Calu3 (cell line): ENCODE data around the gene MYL6B. TPM values are rescaled to one million over a fixed set of nuclear protein-coding genes. Genes with fewer than 3 reads are reported as not detected.
A peak's percentile ranks its signal among the peaks of the same experiment; 100 is the strongest.

ENCODE experiments used
- BruUV-seq: library from RNA; stranded (reverse); fragments of 400-500 nt; replicated peaks from 2 replicates; lab custom pipeline; 2021; lab: Mats Ljungman, UMichigan
- CTCF ChIA-PET: fragments of 300-600 bp; sonication (Branson Sonifier 250); formaldehyde crosslinking; loops from one replicate; lab custom pipeline; 2022; ENCODE audit warnings: antibody characterized with exemption; lab: Charles Lee
- DNase-seq: peaks from one replicate; pipeline ENCODE4 v3.0.0; 2022
- H3K27ac Mint-ChIP-seq: one replicate; pipeline ENCODE4 v1.8.0; 2022; ENCODE audit warnings: mixed read lengths; ENCODE audit not compliant: unreplicated experiment
- H3K27me3 Mint-ChIP-seq: one replicate; pipeline ENCODE4 v1.8.0; 2022; ENCODE audit warnings: mixed read lengths; ENCODE audit not compliant: unreplicated experiment
- H3K36me3 Mint-ChIP-seq: one replicate; pipeline ENCODE4 v1.8.0; 2022; ENCODE audit warnings: mild to moderate bottlenecking, moderate library complexity, mixed read lengths; ENCODE audit not compliant: insufficient read depth, unreplicated experiment
- H3K4me1 Mint-ChIP-seq: one replicate; pipeline ENCODE4 v1.8.0; 2022; ENCODE audit warnings: mild to moderate bottlenecking, low read depth, mixed read lengths; ENCODE audit not compliant: unreplicated experiment
- H3K4me3 Mint-ChIP-seq: one replicate; pipeline ENCODE4 v1.8.0; 2022; ENCODE audit warnings: mild to moderate bottlenecking, low read depth, moderate library complexity, mixed read lengths; ENCODE audit not compliant: unreplicated experiment
- H3K9me3 Mint-ChIP-seq: one replicate; pipeline ENCODE4 v1.8.0; 2022; ENCODE audit warnings: low read depth, mixed read lengths; ENCODE audit not compliant: unreplicated experiment
- CTCF ChIP-seq: fragments of 200-600 bp; IDR thresholded peaks from one replicate; pipeline ENCODE4 v1.8.0; 2022; ENCODE audit warnings: antibody characterized with exemption; ENCODE audit not compliant: unreplicated experiment
- intact Hi-C: fragments of 100-400 bp; cut with micrococcal nuclease; formaldehyde crosslinking; loops from one replicate; pipeline ENCODE4 v1.10.0; 2022; ENCODE audit not compliant: unreplicated experiment
- total RNA-seq: library from RNA; stranded (reverse); gene quantifications from 2 replicates; pipeline ENCODE4 v1.2.3, GENCODE V29; 2022

The MYL6B gene
- total RNA-seq, 1 experiment from 2014 or later: 53.7 TPM

- intact Hi-C loops: no loop called here
- Mint-ChIP-seq H3K36me3 (peaks cover 30% of the 10 kb centered on the region), H3K4me1 (no peaks in the 10 kb centered on the region), H3K27me3 (no peaks in the 10 kb centered on the region), H3K27ac (no peak overlapping the region), H3K4me3 (no peak overlapping the region), H3K9me3 (no peaks in the 10 kb centered on the region)
- CTCF ChIA-PET: interaction anchor here (0.8 to 4.2 kb wide), 4 partner anchors 10 to 257 kb away, joined by 4 to 28 read pairs (median 8); partner anchors contain the start of genes RNF41 and SMARCC2
- peak; percentile 58 for DNase-seq
- TF ChIP-seq CTCF: peak; percentile 62
- no TSS peak for BruUV-seq
These were observed 54.2 kb downstream of the MYL6B start for GRCh38 chr12:56206452-56207166.

Other genes starting within 250 kb of the MYL6B start
- 33.6 and 35.4 TPM in 2 replicates for gene PYM1, start 224.7 kb upstream of the MYL6B start, total RNA-seq
- 50.3 and 51.2 TPM in 2 replicates for gene DGKA, start 221.4 kb upstream of the MYL6B start, total RNA-seq
- gene PMEL, start 186.5 kb upstream of the MYL6B start, total RNA-seq: 1.6 and 2.1 TPM in 2 replicates
- 68.9 and 76.4 TPM in 2 replicates for gene CDK2, start 185.8 kb upstream of the MYL6B start, total RNA-seq
- 84.7 and 91.6 TPM in 2 replicates for gene RAB5B, start 178.5 kb upstream of the MYL6B start, total RNA-seq
- 31.1 and 34.9 TPM in 2 replicates for gene SUOX, start 155.3 kb upstream of the MYL6B start, total RNA-seq
- 7.3 and 9.0 TPM in 2 replicates for gene IKZF4, start 131.5 kb upstream of the MYL6B start, total RNA-seq
- gene RPS26, start 110.7 kb upstream of the MYL6B start, total RNA-seq: 50.6 and 50.7 TPM in 2 replicates
- 170 and 183 TPM in 2 replicates for gene ERBB3, start 72.4 kb upstream of the MYL6B start, total RNA-seq
- 229 and 233 TPM in 2 replicates for gene PA2G4, start 48.0 kb upstream of the MYL6B start, total RNA-seq
- gene RPL41, start 36.0 kb upstream of the MYL6B start, total RNA-seq: 2,379 and 2,426 TPM in 2 replicates
- gene ZC3H10, start 34.3 kb upstream of the MYL6B start, total RNA-seq: 6.6 and 8.2 TPM in 2 replicates
- gene ESYT1, start 24.3 kb upstream of the MYL6B start, total RNA-seq: 72.7 and 91.1 TPM in 2 replicates
- gene MYL6, start 5.8 kb downstream of the MYL6B start, total RNA-seq: 1,037 and 1,130 TPM in 2 replicates
- gene SMARCC2, start 36.9 kb downstream of the MYL6B start, total RNA-seq: 143 and 150 TPM in 2 replicates
- gene RNF41, start 69.3 kb downstream of the MYL6B start, total RNA-seq: 42.6 and 43.9 TPM in 2 replicates
- 55.5 and 63.3 TPM in 2 replicates for gene NABP2, start 71.8 kb downstream of the MYL6B start, total RNA-seq
- 0.98 TPM in 1 of 2 replicates, not detected in the other for gene SLC39A5, start 77.5 kb downstream of the MYL6B start, total RNA-seq
- gene ANKRD52, start 105.8 kb downstream of the MYL6B start, total RNA-seq: 45.3 and 50.6 TPM in 2 replicates
- gene COQ10A, start 114.4 kb downstream of the MYL6B start, total RNA-seq: 10.7 and 11.4 TPM in 2 replicates
- gene CS, start 147.7 kb downstream of the MYL6B start, total RNA-seq: 212 and 254 TPM in 2 replicates
- gene CNPY2, start 163.4 kb downstream of the MYL6B start, total RNA-seq: 228 and 236 TPM in 2 replicates
- 53.5 and 72.5 TPM in 2 replicates for gene PAN2, start 181.4 kb downstream of the MYL6B start, total RNA-seq
- 1.8 and 2.9 TPM in 2 replicates for gene IL23A, start 186.3 kb downstream of the MYL6B start, total RNA-seq
- gene STAT2, start 207.5 kb downstream of the MYL6B start, total RNA-seq: 127 and 214 TPM in 2 replicates
- gene APOF, start 210.3 kb downstream of the MYL6B start, total RNA-seq: not detected in 2 replicates